Peyer's patch (tissue), 4 donors: Measurements from ENCODE around the gene VASH1.

ENCODE experiments used
- CTCF ChIP-seq, 6 experiments: fragments of 450-650 bp in 4 of 6; fragments of 200-600 bp in 2 of 6; sonication (generic) in 1 of 6; IDR thresholded peaks; one replicate each; pipeline ENCODE4 v1.5.1; 2017 to 2019; ENCODE audit warnings: antibody characterized with exemption in 6 of 6, mild to moderate bottlenecking in 3 of 6, moderate library complexity in 1 of 6
- POLR2A ChIP-seq, 2 donors: fragments of 450-650 bp; IDR thresholded peaks; one replicate each; pipeline ENCODE4 v1.5.1; 2017; ENCODE audit warnings: antibody characterized with exemption in 2 of 2, mild to moderate bottlenecking in 2 of 2, moderate library complexity in 2 of 2

- TF ChIP-seq CTCF (IDR thresholded peaks at IDR 0.05) (no peak), POLR2A (IDR thresholded peaks at IDR 0.05) (no peak)
Observed at GRCh38 chr14:76763096-76764041, 2.1 kb downstream of the VASH1 start.
